Heart right ventricle (tissue), 16 donors: Measurements from ENCODE around the gene CRTC1. TPM values are rescaled to one million over a fixed set of nuclear protein-coding genes. Genes with fewer than 3 reads are reported as not detected.

Source experiments
- ATAC-seq, 8 donors: fragments of 200-7000 bp; cut with Tn5 transposase; one replicate each; pipeline ENCODE4 v1.9.1; 2020; ENCODE audit warnings: mild to moderate bottlenecking in 8 of 8, moderate library complexity in 8 of 8, moderate number of reproducible peaks in 1 of 8
- DNase-seq, 2 donors: peaks; one replicate each; pipeline ENCODE4 v3.0.0-alpha.2; 2020
- H3K27ac ChIP-seq, 10 donors: fragments of 200-600 bp; sonication (generic) in 2 of 10; one replicate each; pipeline versions ENCODE4 v1.5.0 to v1.8.0; 2020 to 2022; ENCODE audit warnings: mild to moderate bottlenecking in 3 of 10
- H3K27me3 ChIP-seq, 7 donors: fragments of 200-600 bp; one replicate each; pipeline ENCODE4 v1.8.0; 2021 to 2022; ENCODE audit warnings: mild to moderate bottlenecking in 2 of 7
- H3K36me3 ChIP-seq, 9 donors: fragments of 200-600 bp; sonication (generic) in 1 of 9; one replicate each; pipeline versions ENCODE4 v1.5.0 to v1.8.0; 2020 to 2022; ENCODE audit warnings: mild to moderate bottlenecking in 2 of 9
- H3K4me1 ChIP-seq, 9 donors: fragments of 200-600 bp; sonication (generic) in 1 of 9; one replicate each; pipeline versions ENCODE4 v1.5.0 to v1.8.0; 2020 to 2022; ENCODE audit warnings: mild to moderate bottlenecking in 4 of 9
- H3K4me3 ChIP-seq, 10 donors: fragments of 200-600 bp; sonication (generic) in 2 of 10; one replicate each; pipeline versions ENCODE4 v1.5.0 to v1.8.0; 2020 to 2022; ENCODE audit warnings: mild to moderate bottlenecking in 7 of 10, moderate library complexity in 2 of 10
- H3K9me3 ChIP-seq, 11 donors: fragments of 200-600 bp in 10 of 11; sonication (generic) in 2 of 11; one replicate each; pipeline versions ENCODE4 v1.5.0 to v1.8.0; 2013 to 2022; ENCODE audit warnings: mild to moderate bottlenecking in 2 of 11, control low read depth in 1 of 11, moderate library complexity in 1 of 11
- CTCF ChIP-seq, 9 donors: fragments of 200-600 bp; sonication (generic) in 2 of 9; IDR thresholded peaks; one replicate each; pipeline versions ENCODE4 v1.5.0 to v1.8.0; 2021 to 2022; ENCODE audit warnings: antibody characterized with exemption in 9 of 9, mild to moderate bottlenecking in 5 of 9, moderate library complexity in 1 of 9
- WGBS, 2 donors: extraction: QIAGEN DNeasy Blood & Tissue Kit; methylation state at CpG; one replicate each; pipeline ENCODE4 v1.1.7; 2013; ENCODE audit warnings: inconsistent platforms in 1 of 2; 5-methylcytosine and 5-hydroxymethylcytosine counted together
- intact Hi-C, 10 donors: fragments of 100-400 bp; cut with DNase I; formaldehyde crosslinking; loops; one replicate each; pipeline versions ENCODE4 v1.11.1 to v1.14.2; 2022
- polyA plus RNA-seq, 2 donors: library from polyadenylated mRNA; stranded (reverse); fragments of 200-250 nt; gene quantifications; one replicate each; pipeline ENCODE4 v1.2.3, GENCODE V29; 2013
- total RNA-seq, 10 donors: library from RNA; stranded (reverse); fragmentation: NEBNext Ultra II Directional in 3 of 10; extraction: Animal tissue kit (Norgen Biotek cat#: 25700) in 3 of 10; gene quantifications; one replicate each; pipeline versions ENCODE4 v1.2.1 to v1.2.4, GENCODE V29; 2021 to 2023
- donor health status: Arrhythmogenic right ventricular cardiomyopathy.
- donor health status: ischemic (EF 13 %, LVEDD 7.1; RV severe dilation, severe dysfunction).
- donor health status: healthy with polysubstance abuse.
- donor health status: DM: no; HTN: yes; CAD: no.
- donor health status: DM: no; HTN: no; CAD: no.
- donor health status: ischemic (EF 25% LVEDD 6.9; RV normal size, moderate dysfunction).
- donor health status: ischemic (EF 25% LVEDD 5.7; RV mildly dilated, moderate dysfunction).
- donor health status: healthy.
- donor health status: DM: yes; HTN: yes; CAD: no.
- donor health status: Ischemic cardiomyopathy.
- donor health status: ischemic (EF 35%, LVEDD 5.7; RV mildly dilated, moderate dysfunction).
- donor health status: nonischemic (EF 11% LVEDD 7.7; RV severe dilation, severe dysfunction).
- donor health status: DM: yes; HTN: yes; CAD: no.
- donor health status: PGD.
- donor health status: ischemic (EF 29% LVEDD 5.4; RV normal size, mild dysfunction).
- donor health status: nonischemic (EF 23%, LVEDD 6.1; RV moderate dilation, normal function).

Gene CRTC1
- total and polyA plus RNA-seq, 12 donors = 3.2 to 11.8 (median 9.1) TPM

GRCh38 chr19:18700501-18701249 is 17.2 kb downstream of the CRTC1 start:
- TF ChIP-seq CTCF (IDR thresholded peaks at IDR 0.05) = no peak
- ATAC-seq (peak; percentile 85 to 95 (median 92)), DNase-seq (peak; percentile 78 to 84)
- Histone ChIP-seq H3K4me3 (peak overlapping the region; percentile 11 to 56 (median 52)), H3K36me3 (no peaks in the 10 kb centered on the region), H3K4me1 (peaks cover 0 to 26% (median 19%) of the 10 kb centered on the region in 9 donors), H3K9me3 (no peaks in the 10 kb centered on the region), H3K27me3 (no peaks in the 10 kb centered on the region), H3K27ac (peak overlapping the region in 9 of 10 donors; percentile 46 to 79 (median 59))
- WGBS, 2 donors = 5 to 8% methylated on average over 35 of the region's 35 CpGs
- intact Hi-C loops = no loop called here

DNA sequence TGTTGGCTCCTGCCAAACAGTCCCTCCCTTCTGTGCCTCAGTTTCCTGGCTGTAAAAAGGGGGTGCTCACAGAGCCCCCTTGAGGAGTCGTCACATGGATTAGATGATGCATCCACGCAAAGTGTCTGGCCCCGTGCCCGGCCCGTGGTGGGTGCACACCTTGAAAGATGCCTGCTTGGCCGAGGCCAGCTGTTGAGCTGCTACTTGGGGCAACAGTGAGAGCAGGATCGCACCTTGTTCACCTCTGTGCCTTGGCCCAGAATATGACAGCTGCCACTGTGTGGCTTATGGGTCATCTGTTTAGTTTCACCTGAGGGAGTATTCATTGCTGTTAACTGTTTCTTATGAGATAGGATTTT is 17.7 kb downstream of the CRTC1 start:
- intact Hi-C loops = no loop called here
- Histone ChIP-seq H3K9me3 (no peaks in the 10 kb centered on the region), H3K4me3 (peak overlapping the region; percentile 11 to 56 (median 52)), H3K36me3 (no peaks in the 10 kb centered on the region), H3K27me3 (no peaks in the 10 kb centered on the region), H3K27ac (peak overlapping the region in 6 of 10 donors; percentile 46 to 79 (median 67)), H3K4me1 (peaks cover 0 to 26% (median 19%) of the 10 kb centered on the region in 9 donors)
- WGBS, 2 donors = 23 to 35% methylated on average over 7 of the region's 7 CpGs
- DNase-seq (no peak), ATAC-seq (peak in 3 of 8 donors; percentile 5 to 10 (median 9))
- TF ChIP-seq CTCF (IDR thresholded peaks at IDR 0.05) = no peak

GRCh38 chr19:18704054-18704453 is 20.6 kb downstream of the CRTC1 start:
- intact Hi-C loops = no loop called here
- no peak overlapping the region for H3K27ac ChIP-seq
- no peak for DNase-seq
- no peaks in the 10 kb centered on the region for H3K9me3 ChIP-seq
- H3K27me3 ChIP-seq = no peaks in the 10 kb centered on the region
- no peak overlapping the region for H3K4me3 ChIP-seq
- no peaks in the 10 kb centered on the region for H3K36me3 ChIP-seq
- no peak for ATAC-seq
- H3K4me1 ChIP-seq = peaks cover 0 to 35% (median 21%) of the 10 kb centered on the region in 9 donors
- TF ChIP-seq CTCF (IDR thresholded peaks at IDR 0.05) = no peak
- 91 to 93% methylated on average over 4 of the region's 4 CpGs for WGBS, 2 donors

- Histone ChIP-seq H3K36me3 (no peaks in the 10 kb centered on the region), H3K4me1 (peaks cover 0 to 35% (median 20%) of the 10 kb centered on the region in 9 donors), H3K27me3 (no peaks in the 10 kb centered on the region), H3K9me3 (no peaks in the 10 kb centered on the region), H3K4me3 (no peak overlapping the region), H3K27ac (no peak overlapping the region)
- DNase-seq = no peak
- WGBS, 2 donors = 81 to 82% methylated on average over 7 of the region's 7 CpGs
- TF ChIP-seq CTCF (IDR thresholded peaks at IDR 0.05) = no peak
- ATAC-seq = no peak
- intact Hi-C loops = no loop called here
Observed at GRCh38 chr19:18704971-18705370, 21.5 kb downstream of the CRTC1 start.
